SK-N-SH (cell line): ENCODE results near the gene CLIC5. TPM values are rescaled to one million over a fixed set of nuclear protein-coding genes. Genes with fewer than 3 reads are reported as not detected.

Source experiments
- CTCF ChIA-PET: fragments of 300-600, 350-600 bp; formaldehyde crosslinking; extraction: SDS; loops from one replicate; lab custom pipeline; 2021; lab: Yijun Ruan, JAX
- POLR2A ChIA-PET: fragments of 350-600 bp; sonication (Branson Sonifier 250); formaldehyde crosslinking; extraction: SDS; loops from one replicate; lab custom pipeline; 2020; ENCODE audit warnings: antibody characterized with exemption, inconsistent platforms; lab: Yijun Ruan, JAX
- DNase-seq: peaks from one replicate; pipeline ENCODE4 v3.0.0; 2012
- H2AFZ ChIP-seq: fragments of 200-600 bp; sonication (generic); 2 replicates; pipeline ENCODE4 v1.8.1; 2016; ENCODE audit warnings: antibody characterized with exemption, mild to moderate bottlenecking, low read depth
- H3F3A ChIP-seq: fragments of 200-600 bp; sonication (generic); replicated peaks from 2 replicates; pipeline ENCODE3; 2016; ENCODE audit warnings: antibody characterized with exemption, mild to moderate bottlenecking; ENCODE audit not compliant: insufficient read depth
- H3K27ac ChIP-seq, 2 experiments: fragments of 200-500 bp in 1 of 2; fragments of 200-600 bp in 1 of 2; sonication (Bioruptor generic) in 1 of 2; sonication (generic), shearing (Covaris generic) in 1 of 2; 2 replicates each; pipeline versions ENCODE4 v1.5.1 to v1.6.1; 2014 to 2016; ENCODE audit warnings: low read depth in 2 of 2, inconsistent platforms in 1 of 2, low read length in 1 of 2, mild to moderate bottlenecking in 1 of 2, mixed read lengths in 1 of 2
- H3K27me3 ChIP-seq: fragments of 200-600 bp; sonication (generic), shearing (Covaris generic); 2 replicates; pipeline ENCODE4 v1.6.1; 2016; ENCODE audit warnings: mixed run types; ENCODE audit not compliant: insufficient read depth
- H3K36me3 ChIP-seq, 2 experiments: fragments of 200-500 bp in 1 of 2; fragments of 200-600 bp in 1 of 2; sonication (Bioruptor generic) in 1 of 2; sonication (generic) in 1 of 2; replicated peaks in 1 of 2; 2 replicates each; pipeline versions ENCODE3 to v1.5.1; 2014 to 2016; ENCODE audit warnings: low read length in 1 of 2, mild to moderate bottlenecking in 1 of 2; ENCODE audit not compliant: insufficient read depth in 2 of 2, control insufficient read depth in 1 of 2
- H3K4me1 ChIP-seq, 2 experiments: fragments of 200-500 bp in 1 of 2; fragments of 200-600 bp in 1 of 2; sonication (Bioruptor generic) in 1 of 2; sonication (generic), shearing (Covaris generic) in 1 of 2; 2 replicates each; pipeline versions ENCODE4 v1.5.1 to v1.6.1; 2014 to 2016; ENCODE audit warnings: low read depth in 1 of 2, low read length in 1 of 2, mixed run types in 1 of 2; ENCODE audit not compliant: insufficient read depth in 2 of 2, control insufficient read depth in 1 of 2
- H3K4me2 ChIP-seq: fragments of 200-600 bp; sonication (generic), shearing (Covaris generic); 2 replicates; pipeline ENCODE4 v1.6.1; 2017; ENCODE audit warnings: mixed run types
- H3K4me3 ChIP-seq, 2 experiments: fragments of 200-500 bp in 1 of 2; fragments of 200-600 bp in 1 of 2; sonication (Bioruptor generic) in 1 of 2; sonication (generic), shearing (Covaris generic) in 1 of 2; 2 replicates each; pipeline versions ENCODE4 v1.5.1 to v1.8.1; 2014 to 2016; ENCODE audit warnings: low read depth in 2 of 2, inconsistent platforms in 1 of 2, low read length in 1 of 2, mild to moderate bottlenecking in 1 of 2, mixed read lengths in 1 of 2, moderate library complexity in 1 of 2
- H3K79me2 ChIP-seq: fragments of 200-600 bp; sonication (generic); 2 replicates; pipeline ENCODE4 v1.8.1; 2017; ENCODE audit warnings: mild to moderate bottlenecking; ENCODE audit not compliant: insufficient read depth
- H3K9ac ChIP-seq: fragments of 200-600 bp; sonication (generic); 2 replicates; pipeline ENCODE4 v1.6.1; 2017; ENCODE audit warnings: mixed run types
- H3K9me2 ChIP-seq: fragments of 200-600 bp; sonication (generic); 2 replicates; pipeline ENCODE4 v1.6.1; 2017; ENCODE audit warnings: mixed run types
- H3K9me3 ChIP-seq: fragments of 200-600 bp; sonication (generic); 2 replicates; pipeline ENCODE4 v1.6.1; 2017; ENCODE audit warnings: mixed run types, mild to moderate bottlenecking, moderate library complexity
- H4K20me1 ChIP-seq: fragments of 200-600 bp; sonication (generic); 2 replicates; pipeline ENCODE4 v1.6.1; 2017; ENCODE audit warnings: mild to moderate bottlenecking, mixed run types; ENCODE audit not compliant: insufficient read depth
- EP300 ChIP-seq, 2 experiments: IDR thresholded peaks; 2 replicates each; pipeline versions ENCODE4 v1.4.0 to v1.6.1; 2012; ENCODE audit warnings: borderline replicate concordance in 1 of 2, low read depth in 1 of 2, low read length in 1 of 2
- EZH2phosphoT487 ChIP-seq: fragments of 200-600 bp; sonication (generic); IDR thresholded peaks from 2 replicates; pipeline ENCODE4 v1.6.1; 2017; ENCODE audit warnings: low read depth, mixed run types, mild to moderate bottlenecking, antibody characterized with exemption, moderate library complexity, borderline replicate concordance
- FOXJ3 ChIP-seq: sonication (generic); formaldehyde crosslinking; IDR thresholded peaks from 2 replicates; pipeline ENCODE4 v1.5.1; 2020; ENCODE audit warnings: mild to moderate bottlenecking, missing genetic modification reagents
- GABPA ChIP-seq: IDR thresholded peaks from 2 replicates; pipeline ENCODE4 v1.4.0; 2012; ENCODE audit warnings: low read depth, mild to moderate bottlenecking
- GATA2 ChIP-seq: sonication (generic); formaldehyde crosslinking; IDR thresholded peaks from 2 replicates; pipeline ENCODE4 v1.5.0; 2020; ENCODE audit warnings: mild to moderate bottlenecking, missing genetic modification reagents
- MAX ChIP-seq: IDR thresholded peaks from 2 replicates; pipeline ENCODE4 v1.4.0; 2012; ENCODE audit warnings: low read depth
- NRF1 ChIP-seq: IDR thresholded peaks from 2 replicates; pipeline ENCODE4 v1.6.1; 2012; ENCODE audit warnings: low read depth, mild to moderate bottlenecking, low read length
- SMC3 ChIP-seq: IDR thresholded peaks from 2 replicates; pipeline ENCODE4 v1.6.1; 2012; ENCODE audit warnings: low read depth, low read length, improper control_type of control experiment
- TAF1 ChIP-seq: IDR thresholded peaks from 2 replicates; pipeline ENCODE4 v1.6.1; 2012; ENCODE audit warnings: low read depth, mild to moderate bottlenecking, low read length, moderate library complexity, borderline replicate concordance
- ZBTB33 ChIP-seq: IDR thresholded peaks from 2 replicates; pipeline ENCODE4 v1.4.0; 2012; ENCODE audit warnings: low read depth, borderline replicate concordance
- WGBS: methylation state at CpG from one replicate; pipeline ENCODE4 v1.1.6; 2017; ENCODE audit warnings: low lambda C conversion rate; 5-methylcytosine and 5-hydroxymethylcytosine counted together
- polyA plus RNA-seq, 3 experiments: library from polyadenylated mRNA; depleted of rRNA; stranded (reverse); fragments of >200 nt; gene quantifications; 2 replicates each; pipeline ENCODE4 v1.2.3, GENCODE V29; 2012
- TF ChIP-seq, protein P1 (sequence below): fragments of 150-350 bp; IDR thresholded peaks from 2 replicates; pipeline ENCODE4 v1.6.1; 2016; ENCODE audit warnings: mild to moderate bottlenecking, low read depth, low read length

The CLIC5 gene
- polyA plus RNA-seq, 1 of the 3 experiments (the other 2 are of a cell fraction) = 0.03 TPM

- TF ChIP-seq NRF1 (no peak), MAX (no peak)
Measured at GRCh38 chr6:45988635-45989034, 27.0 kb downstream of the CLIC5 start (continued).

DNA sequence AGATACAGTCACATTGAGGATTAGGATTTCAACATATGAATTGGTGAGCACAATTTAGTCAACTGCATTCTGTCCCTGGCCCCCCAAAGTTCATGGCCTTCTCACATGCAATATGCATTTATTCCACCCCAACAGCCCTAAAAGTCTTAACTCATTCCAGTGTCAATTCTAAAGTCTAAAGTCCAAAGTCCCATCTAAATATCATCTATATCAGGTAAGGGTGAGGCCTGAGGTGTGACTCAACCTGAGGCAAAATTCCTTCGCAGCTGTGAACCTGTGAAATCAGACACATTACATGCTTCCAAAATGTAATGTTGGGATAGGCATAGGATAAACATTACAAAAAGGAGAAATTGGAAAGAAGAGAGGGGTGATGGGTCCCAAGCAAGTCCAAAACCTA lies 27.8 kb downstream of the CLIC5 start:
- CTCF ChIA-PET = no interaction called here
- no peak overlapping the region for H3K4me2 ChIP-seq

More for the DNA sequence above, 27.8 kb downstream of the CLIC5 start:
- Histone ChIP-seq H3K4me1 (no peaks in the 10 kb centered on the region), H2AFZ (no peak overlapping the region), H3K27ac (no peak overlapping the region), H3K9me2 (no peaks in the 10 kb centered on the region), H3K79me2 (no peaks in the 10 kb centered on the region), H3K9ac (no peak overlapping the region), H3K36me3 (no peaks in the 10 kb centered on the region), H3F3A (no peaks in the 10 kb centered on the region), H3K27me3 (peaks cover 8% of the 10 kb centered on the region; the same call in 1 of the 2 replicates), H3K4me3 (no peak overlapping the region), H3K9me3 (no peaks in the 10 kb centered on the region), H4K20me1 (no peaks in the 10 kb centered on the region)
- WGBS = 0% methylated on average over 1 of the region's 1 CpG
- no peak for DNase-seq
- TF ChIP-seq EP300 (IDR thresholded peaks at IDR 0.05; ENCODE audit: borderline replicate concordance in 1 of 2, low read depth in 1 of 2, low read length in 1 of 2) = no peak
- TF ChIP-seq TAF1 = no peak
- TF ChIP-seq MAX = no peak
- TF ChIP-seq GATA2 (CRISPR knock-in tag) = no peak
- TF ChIP-seq EZH2phosphoT487 = no peak
- TF ChIP-seq, protein P1, sequence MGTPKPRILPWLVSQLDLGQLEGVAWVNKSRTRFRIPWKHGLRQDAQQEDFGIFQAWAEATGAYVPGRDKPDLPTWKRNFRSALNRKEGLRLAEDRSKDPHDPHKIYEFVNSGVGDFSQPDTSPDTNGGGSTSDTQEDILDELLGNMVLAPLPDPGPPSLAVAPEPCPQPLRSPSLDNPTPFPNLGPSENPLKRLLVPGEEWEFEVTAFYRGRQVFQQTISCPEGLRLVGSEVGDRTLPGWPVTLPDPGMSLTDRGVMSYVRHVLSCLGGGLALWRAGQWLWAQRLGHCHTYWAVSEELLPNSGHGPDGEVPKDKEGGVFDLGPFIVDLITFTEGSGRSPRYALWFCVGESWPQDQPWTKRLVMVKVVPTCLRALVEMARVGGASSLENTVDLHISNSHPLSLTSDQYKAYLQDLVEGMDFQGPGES = no peak
- TF ChIP-seq ZBTB33 = no peak
- TF ChIP-seq SMC3 = no peak
- TF ChIP-seq FOXJ3 (CRISPR knock-in tag) = no peak
- no peak for TF ChIP-seq NRF1
- TF ChIP-seq GABPA = no peak
- POLR2A ChIA-PET = no interaction called here
